K562 (cell line): ENCODE data around the gene MIP. TPM values are rescaled to one million over a fixed set of nuclear protein-coding genes. Genes with fewer than 3 reads are reported as not detected.
A peak's percentile ranks its signal among the peaks of the same experiment; 100 is the strongest.

Source experiments
- BCL6 ChIP-seq: fragments of 250-450 bp; sonication (Bioruptor Pico); IDR thresholded peaks from 2 replicates; pipeline ENCODE4 v1.4.0; 2020
- BMI1 ChIP-seq: fragments of 150-350 bp; IDR thresholded peaks from 2 replicates; pipeline ENCODE4 v1.6.1; 2014; ENCODE audit warnings: low read length
- CREB1 ChIP-seq, 2 experiments: sonication (generic) in 1 of 2; formaldehyde crosslinking in 1 of 2; IDR thresholded peaks; 2 replicates each; pipeline versions ENCODE4 v1.6.1 to v1.8.0; 2012 to 2022; ENCODE audit warnings: inconsistent platforms in 1 of 2, mild to moderate bottlenecking in 1 of 2, missing genetic modification reagents in 1 of 2, moderate library complexity in 1 of 2
- ETV1 ChIP-seq: fragments of 450-650 bp; conservative IDR thresholded peaks from 2 replicates; pipeline ENCODE4 v1.6.1; 2016; ENCODE audit warnings: missing genetic modification characterization, control low read depth, low read depth, missing compliant biosample characterization
- HCFC1 ChIP-seq: IDR thresholded peaks from 2 replicates; pipeline ENCODE4 v1.6.1; 2012; ENCODE audit warnings: low read depth, low read length, improper control_type of control experiment
- KLF10 ChIP-seq: fragments of 250-450 bp; sonication (Bioruptor Pico); IDR thresholded peaks from 2 replicates; pipeline ENCODE4 v1.6.1; 2021; ENCODE audit warnings: matching md5 sums
- POLR2H ChIP-seq: IDR thresholded peaks from 2 replicates; pipeline ENCODE4 v1.6.1; 2016; ENCODE audit warnings: missing genetic modification characterization, low read depth, mild to moderate bottlenecking, control low read depth, missing compliant biosample characterization, moderate library complexity
- SMC3 ChIP-seq: conservative IDR thresholded peaks from 2 replicates; pipeline ENCODE4 v1.6.1; 2011; ENCODE audit warnings: low read depth, low read length, improper control_type of control experiment; ENCODE audit not compliant: insufficient read depth
- TARDBP ChIP-seq: fragments of 450-650 bp; IDR thresholded peaks from 2 replicates; pipeline ENCODE4 v1.6.1; 2016
- XRCC3 ChIP-seq: fragments of 450-650 bp; IDR thresholded peaks from 2 replicates; pipeline ENCODE4 v1.6.1; 2017; ENCODE audit warnings: mild to moderate bottlenecking, moderate library complexity
- ZEB2 ChIP-seq: fragments of 450-650 bp; IDR thresholded peaks from 2 replicates; pipeline ENCODE4 v1.6.1; 2016
- polyA plus RNA-seq, 8 experiments: library from polyadenylated mRNA; depleted of rRNA in 4 of 8; stranded (reverse) in 5 of 8; unstranded in 3 of 8; fragments of >200 nt; fragmentation: Nextera tagmentation in 2 of 8; fragmentation: Illumina TruSeq in 1 of 8; extraction: Ambion mirVana in 2 of 8; extraction: Trizol in 1 of 8; gene quantifications; 2 replicates each; pipeline versions ENCODE4 v1.2.1 to v1.2.3, GENCODE V29; 2011 to 2014; ENCODE audit warnings: inconsistent platforms in 1 of 8, missing spikeins in 1 of 8
- total RNA-seq, 7 experiments: library from RNA; depleted of rRNA in 6 of 7; stranded (reverse); fragments of >200 nt in 6 of 7; fragmentation: Illumina TruSeq in 2 of 7; extraction: Trizol in 2 of 7; gene quantifications; 2 replicates each; pipeline versions ENCODE4 v1.2.1 to v1.2.3, GENCODE V29; 2011 to 2021; ENCODE audit warnings: low replicate concordance in 1 of 7
- TF ChIP-seq, protein P1 (sequence below): IDR thresholded peaks from 3 replicates; pipeline ENCODE4 v1.6.1; 2011; ENCODE audit warnings: borderline replicate concordance, mild to moderate bottlenecking, moderate library complexity; ENCODE audit not compliant: insufficient read length; ENCODE audit errors: extremely low read depth
- TF ChIP-seq, protein P2 (sequence below): sonication (generic); formaldehyde crosslinking; IDR thresholded peaks from 2 replicates; pipeline ENCODE4 v1.8.0; 2022; ENCODE audit warnings: mild to moderate bottlenecking, missing genetic modification reagents
- TF ChIP-seq, protein P3 (sequence below), 2 experiments: fragments of 450-650 bp; IDR thresholded peaks; 2 replicates each; pipeline ENCODE4 v1.6.1; 2016
- TF ChIP-seq, protein P4 (sequence below): fragments of 250-450 bp; sonication (Bioruptor Pico); IDR thresholded peaks from 2 replicates; pipeline ENCODE4 v1.4.0; 2020; ENCODE audit warnings: mild to moderate bottlenecking, moderate library complexity

The MIP gene
- total and polyA plus RNA-seq, 9 of the 15 experiments (the other 6 are each of a cell fraction or from before 2014, with no cell fraction given) = 0.09 to 0.36 (median 0.19) TPM; not detected in 5

DNA sequence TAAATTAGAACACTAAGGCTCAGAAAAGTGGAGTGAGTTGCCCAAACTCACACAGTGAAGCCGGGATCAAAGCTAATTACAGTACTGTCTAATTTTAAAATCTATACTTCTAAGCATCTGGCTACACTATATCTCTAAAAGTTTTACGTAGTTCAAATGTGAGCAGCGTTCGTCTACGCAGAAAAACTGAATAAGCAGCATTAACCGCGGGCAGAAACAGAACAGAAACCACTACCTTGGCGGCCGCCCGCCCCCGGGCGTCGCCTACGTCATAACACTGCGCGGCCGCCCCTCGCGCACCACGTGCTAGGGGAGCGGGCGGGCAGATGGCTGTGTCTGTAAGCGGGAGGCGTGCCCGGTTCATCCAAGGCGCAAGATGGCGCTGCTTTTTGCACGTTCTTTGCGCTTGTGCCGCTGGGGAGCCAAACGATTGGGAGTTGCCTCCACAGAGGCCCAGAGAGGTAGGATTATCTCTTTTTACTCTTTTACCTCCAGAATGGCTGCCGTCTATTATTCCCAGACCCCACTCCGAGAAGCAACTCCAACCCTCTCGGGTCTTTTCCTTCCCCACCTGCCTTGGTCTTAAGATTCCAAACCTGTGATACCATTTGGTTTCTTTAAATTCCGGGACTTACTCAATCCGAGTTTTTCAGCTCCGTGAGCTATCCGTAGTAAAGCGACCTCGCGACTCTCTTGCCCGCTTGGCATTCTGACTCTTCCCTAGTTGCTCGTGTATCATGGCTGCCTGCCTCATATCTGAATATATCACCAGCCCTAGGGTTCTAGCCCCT is 14.0 kb upstream of the MIP start, which contains the start of gene SPRYD4 (continued):
- peak; percentile 97 for TF ChIP-seq CREB1 (IDR thresholded peaks at IDR 0.05)
- peak; percentile 98 for TF ChIP-seq CREB1 (CRISPR knock-in tag; IDR thresholded peaks at IDR 0.05)
- TF ChIP-seq SMC3 = no peak
- TF ChIP-seq HCFC1 = peak; percentile 87
- no peak for TF ChIP-seq BCL6 (CRISPR knock-in tag)
- TF ChIP-seq, protein P1, sequence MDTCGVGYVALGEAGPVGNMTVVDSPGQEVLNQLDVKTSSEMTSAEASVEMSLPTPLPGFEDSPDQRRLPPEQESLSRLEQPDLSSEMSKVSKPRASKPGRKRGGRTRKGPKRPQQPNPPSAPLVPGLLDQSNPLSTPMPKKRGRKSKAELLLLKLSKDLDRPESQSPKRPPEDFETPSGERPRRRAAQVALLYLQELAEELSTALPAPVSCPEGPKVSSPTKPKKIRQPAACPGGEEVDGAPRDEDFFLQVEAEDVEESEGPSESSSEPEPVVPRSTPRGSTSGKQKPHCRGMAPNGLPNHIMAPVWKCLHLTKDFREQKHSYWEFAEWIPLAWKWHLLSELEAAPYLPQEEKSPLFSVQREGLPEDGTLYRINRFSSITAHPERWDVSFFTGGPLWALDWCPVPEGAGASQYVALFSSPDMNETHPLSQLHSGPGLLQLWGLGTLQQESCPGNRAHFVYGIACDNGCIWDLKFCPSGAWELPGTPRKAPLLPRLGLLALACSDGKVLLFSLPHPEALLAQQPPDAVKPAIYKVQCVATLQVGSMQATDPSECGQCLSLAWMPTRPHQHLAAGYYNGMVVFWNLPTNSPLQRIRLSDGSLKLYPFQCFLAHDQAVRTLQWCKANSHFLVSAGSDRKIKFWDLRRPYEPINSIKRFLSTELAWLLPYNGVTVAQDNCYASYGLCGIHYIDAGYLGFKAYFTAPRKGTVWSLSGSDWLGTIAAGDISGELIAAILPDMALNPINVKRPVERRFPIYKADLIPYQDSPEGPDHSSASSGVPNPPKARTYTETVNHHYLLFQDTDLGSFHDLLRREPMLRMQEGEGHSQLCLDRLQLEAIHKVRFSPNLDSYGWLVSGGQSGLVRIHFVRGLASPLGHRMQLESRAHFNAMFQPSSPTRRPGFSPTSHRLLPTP = no peak
- no peak for TF ChIP-seq BMI1
- no peak for TF ChIP-seq XRCC3
- TF ChIP-seq, protein P2, sequence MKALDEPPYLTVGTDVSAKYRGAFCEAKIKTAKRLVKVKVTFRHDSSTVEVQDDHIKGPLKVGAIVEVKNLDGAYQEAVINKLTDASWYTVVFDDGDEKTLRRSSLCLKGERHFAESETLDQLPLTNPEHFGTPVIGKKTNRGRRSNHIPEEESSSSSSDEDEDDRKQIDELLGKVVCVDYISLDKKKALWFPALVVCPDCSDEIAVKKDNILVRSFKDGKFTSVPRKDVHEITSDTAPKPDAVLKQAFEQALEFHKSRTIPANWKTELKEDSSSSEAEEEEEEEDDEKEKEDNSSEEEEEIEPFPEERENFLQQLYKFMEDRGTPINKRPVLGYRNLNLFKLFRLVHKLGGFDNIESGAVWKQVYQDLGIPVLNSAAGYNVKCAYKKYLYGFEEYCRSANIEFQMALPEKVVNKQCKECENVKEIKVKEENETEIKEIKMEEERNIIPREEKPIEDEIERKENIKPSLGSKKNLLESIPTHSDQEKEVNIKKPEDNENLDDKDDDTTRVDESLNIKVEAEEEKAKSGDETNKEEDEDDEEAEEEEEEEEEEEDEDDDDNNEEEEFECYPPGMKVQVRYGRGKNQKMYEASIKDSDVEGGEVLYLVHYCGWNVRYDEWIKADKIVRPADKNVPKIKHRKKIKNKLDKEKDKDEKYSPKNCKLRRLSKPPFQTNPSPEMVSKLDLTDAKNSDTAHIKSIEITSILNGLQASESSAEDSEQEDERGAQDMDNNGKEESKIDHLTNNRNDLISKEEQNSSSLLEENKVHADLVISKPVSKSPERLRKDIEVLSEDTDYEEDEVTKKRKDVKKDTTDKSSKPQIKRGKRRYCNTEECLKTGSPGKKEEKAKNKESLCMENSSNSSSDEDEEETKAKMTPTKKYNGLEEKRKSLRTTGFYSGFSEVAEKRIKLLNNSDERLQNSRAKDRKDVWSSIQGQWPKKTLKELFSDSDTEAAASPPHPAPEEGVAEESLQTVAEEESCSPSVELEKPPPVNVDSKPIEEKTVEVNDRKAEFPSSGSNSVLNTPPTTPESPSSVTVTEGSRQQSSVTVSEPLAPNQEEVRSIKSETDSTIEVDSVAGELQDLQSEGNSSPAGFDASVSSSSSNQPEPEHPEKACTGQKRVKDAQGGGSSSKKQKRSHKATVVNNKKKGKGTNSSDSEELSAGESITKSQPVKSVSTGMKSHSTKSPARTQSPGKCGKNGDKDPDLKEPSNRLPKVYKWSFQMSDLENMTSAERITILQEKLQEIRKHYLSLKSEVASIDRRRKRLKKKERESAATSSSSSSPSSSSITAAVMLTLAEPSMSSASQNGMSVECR (CRISPR knock-in tag) = peak; percentile 98
- no peak for TF ChIP-seq ETV1
- 0 out of 2 replicates have a peak, but pooled peaks have one; percentile 53 for TF ChIP-seq TARDBP
- TF ChIP-seq POLR2H = peak; percentile 85
- no peak; the same call in 1 of the 2 replicates for TF ChIP-seq ZEB2
- no peak for TF ChIP-seq KLF10 (CRISPR knock-in tag)
- TF ChIP-seq, protein P3, sequence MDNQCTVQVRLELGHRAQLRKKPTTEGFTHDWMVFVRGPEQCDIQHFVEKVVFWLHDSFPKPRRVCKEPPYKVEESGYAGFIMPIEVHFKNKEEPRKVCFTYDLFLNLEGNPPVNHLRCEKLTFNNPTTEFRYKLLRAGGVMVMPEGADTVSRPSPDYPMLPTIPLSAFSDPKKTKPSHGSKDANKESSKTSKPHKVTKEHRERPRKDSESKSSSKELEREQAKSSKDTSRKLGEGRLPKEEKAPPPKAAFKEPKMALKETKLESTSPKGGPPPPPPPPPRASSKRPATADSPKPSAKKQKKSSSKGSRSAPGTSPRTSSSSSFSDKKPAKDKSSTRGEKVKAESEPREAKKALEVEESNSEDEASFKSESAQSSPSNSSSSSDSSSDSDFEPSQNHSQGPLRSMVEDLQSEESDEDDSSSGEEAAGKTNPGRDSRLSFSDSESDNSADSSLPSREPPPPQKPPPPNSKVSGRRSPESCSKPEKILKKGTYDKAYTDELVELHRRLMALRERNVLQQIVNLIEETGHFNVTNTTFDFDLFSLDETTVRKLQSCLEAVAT (IDR thresholded peaks at IDR 0.05) = peak; percentile 41 to 81; a peak in 2 of 4 replicates
- TF ChIP-seq, protein P4, sequence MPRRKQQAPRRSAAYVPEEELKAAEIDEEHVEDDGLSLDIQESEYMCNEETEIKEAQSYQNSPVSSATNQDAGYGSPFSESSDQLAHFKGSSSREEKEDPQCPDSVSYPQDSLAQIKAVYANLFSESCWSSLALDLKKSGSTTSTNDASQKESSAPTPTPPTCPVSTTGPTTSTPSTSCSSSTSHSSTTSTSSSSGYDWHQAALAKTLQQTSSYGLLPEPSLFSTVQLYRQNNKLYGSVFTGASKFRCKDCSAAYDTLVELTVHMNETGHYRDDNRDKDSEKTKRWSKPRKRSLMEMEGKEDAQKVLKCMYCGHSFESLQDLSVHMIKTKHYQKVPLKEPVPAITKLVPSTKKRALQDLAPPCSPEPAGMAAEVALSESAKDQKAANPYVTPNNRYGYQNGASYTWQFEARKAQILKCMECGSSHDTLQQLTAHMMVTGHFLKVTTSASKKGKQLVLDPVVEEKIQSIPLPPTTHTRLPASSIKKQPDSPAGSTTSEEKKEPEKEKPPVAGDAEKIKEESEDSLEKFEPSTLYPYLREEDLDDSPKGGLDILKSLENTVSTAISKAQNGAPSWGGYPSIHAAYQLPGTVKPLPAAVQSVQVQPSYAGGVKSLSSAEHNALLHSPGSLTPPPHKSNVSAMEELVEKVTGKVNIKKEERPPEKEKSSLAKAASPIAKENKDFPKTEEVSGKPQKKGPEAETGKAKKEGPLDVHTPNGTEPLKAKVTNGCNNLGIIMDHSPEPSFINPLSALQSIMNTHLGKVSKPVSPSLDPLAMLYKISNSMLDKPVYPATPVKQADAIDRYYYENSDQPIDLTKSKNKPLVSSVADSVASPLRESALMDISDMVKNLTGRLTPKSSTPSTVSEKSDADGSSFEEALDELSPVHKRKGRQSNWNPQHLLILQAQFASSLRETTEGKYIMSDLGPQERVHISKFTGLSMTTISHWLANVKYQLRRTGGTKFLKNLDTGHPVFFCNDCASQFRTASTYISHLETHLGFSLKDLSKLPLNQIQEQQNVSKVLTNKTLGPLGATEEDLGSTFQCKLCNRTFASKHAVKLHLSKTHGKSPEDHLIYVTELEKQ (CRISPR knock-in tag) = no peak
